Femur (tissue), 1 donor: ENCODE results near the gene LHX6.
A peak's percentile ranks its signal among the peaks of the same experiment; 100 is the strongest.

Experiments
- DNase-seq: peaks from one replicate; pipeline ENCODE4 v3.0.0-alpha.2; 2017

LHX6 gene

GRCh38 chr9:122228568-122229484 is at the start of gene LHX6:
LHX6 (minus strand) TSS chr9:122228957; CDS start chr9:122228740, 217 bp downstream.
- no peak for DNase-seq

- no peak for DNase-seq
These were observed 48.6 kb upstream of the LHX6 start for GRCh38 chr9:122277285-122277897.

GRCh38 chr9:122276096-122276495 is 47.3 kb upstream of the LHX6 start:
- DNase-seq = no peak

- DNase-seq = no peak
These were observed 45.3 kb upstream of the LHX6 start for GRCh38 chr9:122274055-122274454.

- no peak for DNase-seq
These were observed 39.5 kb upstream of the LHX6 start for GRCh38 chr9:122268041-122268814.

- no peak for DNase-seq
These were observed 36.6 kb upstream of the LHX6 start for GRCh38 chr9:122265149-122265915.

GRCh38 chr9:122264360-122265148 is 35.8 kb upstream of the LHX6 start, which contains the start of the genes MRRF and RBM18:
MRRF (plus strand) TSS chr9:122264882; CDS start chr9:122270892, 6,010 bp downstream.
RBM18 (minus strand) TSS chr9:122264840; CDS start chr9:122261492, 3,348 bp downstream.
- DNase-seq = peak; percentile 96

- no peak for DNase-seq
These were observed 35.1 kb upstream of the LHX6 start for GRCh38 chr9:122263699-122264349.

GRCh38 chr9:122262073-122262472 is 33.3 kb upstream of the LHX6 start:
- DNase-seq = no peak

GRCh38 chr9:122261469-122261881 is 32.7 kb upstream of the LHX6 start:
- peak; percentile 44 for DNase-seq

- DNase-seq = no peak
These were observed 30.2 kb upstream of the LHX6 start for GRCh38 chr9:122258886-122259415.

GRCh38 chr9:122256206-122256605 is 27.4 kb upstream of the LHX6 start:
- DNase-seq = no peak

- DNase-seq = no peak
These were observed 26.0 kb upstream of the LHX6 start for GRCh38 chr9:122254761-122255160.

GRCh38 chr9:122252796-122253195 is 24.0 kb upstream of the LHX6 start:
- DNase-seq = no peak

GRCh38 chr9:122251351-122251750 is 22.6 kb upstream of the LHX6 start:
- no peak for DNase-seq

- DNase-seq = no peak
These were observed 19.7 kb upstream of the LHX6 start for GRCh38 chr9:122248448-122248865.

- no peak for DNase-seq
These were observed 17.9 kb upstream of the LHX6 start for GRCh38 chr9:122246666-122247065.

GRCh38 chr9:122244349-122244748 is 15.6 kb upstream of the LHX6 start:
- no peak for DNase-seq

- no peak for DNase-seq
These were observed 11.0 kb upstream of the LHX6 start for GRCh38 chr9:122239722-122240121.

GRCh38 chr9:122236681-122237080 is 7.9 kb upstream of the LHX6 start:
- DNase-seq = no peak
